ENCODE measurements around the gene RSAD2.

DNA sequence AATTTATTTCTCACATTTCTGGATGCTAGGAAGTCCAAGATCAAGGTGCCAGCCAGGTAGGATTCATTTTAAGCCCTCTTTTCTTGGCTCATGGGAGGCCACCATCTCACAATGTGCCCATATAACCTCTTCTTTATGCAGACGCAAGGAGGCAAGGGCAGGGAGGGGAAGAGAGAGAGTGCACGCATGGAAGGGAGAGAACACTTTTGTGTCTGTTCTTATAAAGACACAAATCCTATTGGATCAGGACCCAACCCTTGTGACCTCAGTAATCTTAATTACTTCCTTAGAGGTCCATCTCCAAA, 44.3 kb upstream of the RSAD2 start:
- no peak for TF ChIP-seq EZH2 (IDR thresholded peaks at IDR 0.05; ENCODE audit: low read depth)
- TF ChIP-seq, protein P1, sequence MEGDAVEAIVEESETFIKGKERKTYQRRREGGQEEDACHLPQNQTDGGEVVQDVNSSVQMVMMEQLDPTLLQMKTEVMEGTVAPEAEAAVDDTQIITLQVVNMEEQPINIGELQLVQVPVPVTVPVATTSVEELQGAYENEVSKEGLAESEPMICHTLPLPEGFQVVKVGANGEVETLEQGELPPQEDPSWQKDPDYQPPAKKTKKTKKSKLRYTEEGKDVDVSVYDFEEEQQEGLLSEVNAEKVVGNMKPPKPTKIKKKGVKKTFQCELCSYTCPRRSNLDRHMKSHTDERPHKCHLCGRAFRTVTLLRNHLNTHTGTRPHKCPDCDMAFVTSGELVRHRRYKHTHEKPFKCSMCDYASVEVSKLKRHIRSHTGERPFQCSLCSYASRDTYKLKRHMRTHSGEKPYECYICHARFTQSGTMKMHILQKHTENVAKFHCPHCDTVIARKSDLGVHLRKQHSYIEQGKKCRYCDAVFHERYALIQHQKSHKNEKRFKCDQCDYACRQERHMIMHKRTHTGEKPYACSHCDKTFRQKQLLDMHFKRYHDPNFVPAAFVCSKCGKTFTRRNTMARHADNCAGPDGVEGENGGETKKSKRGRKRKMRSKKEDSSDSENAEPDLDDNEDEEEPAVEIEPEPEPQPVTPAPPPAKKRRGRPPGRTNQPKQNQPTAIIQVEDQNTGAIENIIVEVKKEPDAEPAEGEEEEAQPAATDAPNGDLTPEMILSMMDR (conservative IDR thresholded peaks at IDR 0.05) = no peak

Data from PC-9 (cell line).